ENCODE results near the gene HES1. TPM values are rescaled to one million over a fixed set of nuclear protein-coding genes. Genes with fewer than 3 reads are reported as not detected.

The HES1 gene
- total and polyA plus RNA-seq, 7 donors: 6.5 to 33.3 (median 10.9) TPM

DNA sequence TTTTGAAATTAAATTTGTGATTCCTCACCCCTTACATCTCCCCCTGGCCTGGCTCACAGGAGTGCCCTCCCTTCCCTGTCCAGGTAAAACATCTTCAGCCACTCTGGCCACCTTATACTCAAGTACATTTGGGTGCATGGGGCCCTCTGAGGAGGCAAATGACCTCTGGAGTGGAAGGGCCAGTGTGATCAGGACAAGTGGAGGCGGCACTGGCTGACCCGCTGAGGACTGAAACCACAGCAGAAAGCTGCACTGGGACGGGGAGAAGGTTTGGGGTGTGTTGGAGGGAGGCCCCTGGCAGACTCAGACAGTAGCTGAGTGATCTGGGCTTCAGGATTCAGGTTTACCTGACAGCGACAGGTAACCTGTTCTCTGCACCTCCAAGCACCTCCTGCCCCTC is 24.2 kb downstream of the HES1 start:
- WGBS, 3 donors: 90 to 95% (median 94%) methylated on average over 4 of the region's 4 CpGs
- intact Hi-C loops (cut with DNase I): no loop called here
- H3K27ac ChIP-seq: no peak overlapping the region
- H3K36me3 ChIP-seq (ENCODE audit: insufficient read depth in 1 of 2, low read depth in 1 of 2): no peaks in the 10 kb centered on the region
- TF ChIP-seq, protein P1, sequence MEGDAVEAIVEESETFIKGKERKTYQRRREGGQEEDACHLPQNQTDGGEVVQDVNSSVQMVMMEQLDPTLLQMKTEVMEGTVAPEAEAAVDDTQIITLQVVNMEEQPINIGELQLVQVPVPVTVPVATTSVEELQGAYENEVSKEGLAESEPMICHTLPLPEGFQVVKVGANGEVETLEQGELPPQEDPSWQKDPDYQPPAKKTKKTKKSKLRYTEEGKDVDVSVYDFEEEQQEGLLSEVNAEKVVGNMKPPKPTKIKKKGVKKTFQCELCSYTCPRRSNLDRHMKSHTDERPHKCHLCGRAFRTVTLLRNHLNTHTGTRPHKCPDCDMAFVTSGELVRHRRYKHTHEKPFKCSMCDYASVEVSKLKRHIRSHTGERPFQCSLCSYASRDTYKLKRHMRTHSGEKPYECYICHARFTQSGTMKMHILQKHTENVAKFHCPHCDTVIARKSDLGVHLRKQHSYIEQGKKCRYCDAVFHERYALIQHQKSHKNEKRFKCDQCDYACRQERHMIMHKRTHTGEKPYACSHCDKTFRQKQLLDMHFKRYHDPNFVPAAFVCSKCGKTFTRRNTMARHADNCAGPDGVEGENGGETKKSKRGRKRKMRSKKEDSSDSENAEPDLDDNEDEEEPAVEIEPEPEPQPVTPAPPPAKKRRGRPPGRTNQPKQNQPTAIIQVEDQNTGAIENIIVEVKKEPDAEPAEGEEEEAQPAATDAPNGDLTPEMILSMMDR (IDR thresholded peaks at IDR 0.05): no peak
- no peaks in the 10 kb centered on the region for H3K9me3 ChIP-seq
- no peaks in the 10 kb centered on the region for H3K4me1 ChIP-seq
- H3K27me3 ChIP-seq (ENCODE audit: insufficient read depth in 3 of 3, low read length in 2 of 3): no peaks in the 10 kb centered on the region
- DNase-seq (no peak), ATAC-seq (no peak)
- H3K4me3 ChIP-seq: no peak overlapping the region

DNA sequence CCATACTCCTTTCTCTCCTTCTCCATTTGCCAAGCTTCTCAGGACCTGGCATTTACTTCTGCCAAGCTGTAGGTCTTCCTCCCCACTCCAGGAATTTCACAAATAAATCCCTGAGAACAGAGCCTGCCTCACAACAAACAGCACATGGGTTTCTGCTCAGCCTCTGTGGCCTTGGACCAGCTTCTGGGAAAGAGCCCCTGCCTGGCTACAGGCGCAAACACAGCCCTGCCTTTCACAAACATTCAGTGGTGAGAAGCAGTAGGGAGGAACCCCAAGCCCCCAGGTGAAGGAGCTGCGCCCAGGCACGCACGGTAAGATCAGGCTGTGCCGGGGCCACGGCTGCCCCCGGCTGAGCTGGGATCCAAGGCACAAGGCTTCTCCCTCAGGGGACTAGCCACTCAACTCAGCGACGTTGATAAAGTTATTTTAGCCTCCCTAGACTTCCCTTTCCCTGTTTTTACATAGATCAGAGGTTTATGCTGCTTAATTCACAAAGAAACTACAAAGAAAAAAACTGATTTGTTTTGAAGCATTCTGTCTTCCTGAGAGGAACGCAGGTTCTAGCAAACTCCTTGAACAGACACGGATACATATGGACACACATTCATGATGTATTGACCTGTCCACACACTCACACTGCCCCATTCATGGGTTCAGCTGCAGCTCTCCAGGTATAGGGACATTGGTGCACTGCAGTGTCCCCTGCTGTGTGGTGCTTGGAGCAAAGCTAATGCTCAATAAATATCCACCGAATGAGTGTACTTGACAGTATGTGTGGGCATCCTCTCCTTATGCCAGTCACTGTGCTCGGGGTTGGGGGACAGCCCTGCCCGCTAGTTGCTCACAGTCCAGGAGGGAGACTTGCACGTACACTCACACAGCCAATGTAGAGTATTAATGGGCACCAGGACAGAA is 25.4 kb downstream of the HES1 start:
- no peak overlapping the region for H3K27ac ChIP-seq
- 77 to 81% (median 78%) methylated on average over 15 of the region's 15 CpGs for WGBS, 3 donors
- H3K36me3 ChIP-seq (ENCODE audit: insufficient read depth in 1 of 2, low read depth in 1 of 2): no peaks in the 10 kb centered on the region
- H3K27me3 ChIP-seq (ENCODE audit: insufficient read depth in 3 of 3, low read length in 2 of 3): no peaks in the 10 kb centered on the region
- no peaks in the 10 kb centered on the region for H3K9me3 ChIP-seq
- no peak for DNase-seq
- ATAC-seq: no peak
- no peaks in the 10 kb centered on the region for H3K4me1 ChIP-seq
- TF ChIP-seq, protein P1 (IDR thresholded peaks at IDR 0.05): no peak
- intact Hi-C loops (cut with DNase I): no loop called here
- no peak overlapping the region for H3K4me3 ChIP-seq

DNA sequence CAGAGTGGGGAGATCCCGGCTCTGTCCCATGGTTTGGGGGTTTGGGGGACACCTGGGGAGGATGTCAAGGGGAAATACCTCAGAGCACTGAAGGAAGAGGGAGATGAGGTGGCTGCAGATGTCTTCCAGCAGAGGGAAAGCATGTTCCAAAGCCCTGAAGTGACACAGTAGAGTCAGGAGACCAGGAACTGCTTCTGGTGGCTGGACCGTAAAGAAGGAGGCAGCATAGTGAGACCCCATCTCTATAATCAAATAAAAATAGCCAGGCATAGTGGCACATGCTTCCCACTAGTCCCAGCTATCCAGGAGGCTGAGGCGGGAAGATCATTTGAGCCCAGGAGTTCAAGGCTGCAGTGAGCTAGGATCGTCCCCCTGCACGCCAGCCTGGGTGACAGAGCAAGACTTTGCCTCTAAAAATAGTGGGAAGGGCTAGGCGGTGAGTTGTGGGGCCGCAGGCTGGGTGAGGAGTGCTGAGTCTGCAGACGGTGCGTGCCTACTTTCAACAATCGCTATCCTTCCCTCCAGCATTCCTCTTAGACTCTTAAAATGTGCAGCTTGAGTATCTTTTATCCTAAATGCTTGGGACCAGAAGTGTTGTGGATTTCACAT is 26.2 kb downstream of the HES1 start:
- no peak overlapping the region for H3K27ac ChIP-seq
- intact Hi-C loops (cut with DNase I): no loop called here
- ATAC-seq (no peak), DNase-seq (no peak)
- no peaks in the 10 kb centered on the region for H3K36me3 ChIP-seq (ENCODE audit: insufficient read depth in 1 of 2, low read depth in 1 of 2)
- WGBS, 3 donors: 82 to 89% (median 86%) methylated on average over 10 of the region's 10 CpGs
- H3K4me3 ChIP-seq: no peak overlapping the region
- TF ChIP-seq, protein P1 (IDR thresholded peaks at IDR 0.05): no peak
- no peaks in the 10 kb centered on the region for H3K4me1 ChIP-seq
- H3K27me3 ChIP-seq (ENCODE audit: insufficient read depth in 3 of 3, low read length in 2 of 3): no peaks in the 10 kb centered on the region
- no peaks in the 10 kb centered on the region for H3K9me3 ChIP-seq

DNA sequence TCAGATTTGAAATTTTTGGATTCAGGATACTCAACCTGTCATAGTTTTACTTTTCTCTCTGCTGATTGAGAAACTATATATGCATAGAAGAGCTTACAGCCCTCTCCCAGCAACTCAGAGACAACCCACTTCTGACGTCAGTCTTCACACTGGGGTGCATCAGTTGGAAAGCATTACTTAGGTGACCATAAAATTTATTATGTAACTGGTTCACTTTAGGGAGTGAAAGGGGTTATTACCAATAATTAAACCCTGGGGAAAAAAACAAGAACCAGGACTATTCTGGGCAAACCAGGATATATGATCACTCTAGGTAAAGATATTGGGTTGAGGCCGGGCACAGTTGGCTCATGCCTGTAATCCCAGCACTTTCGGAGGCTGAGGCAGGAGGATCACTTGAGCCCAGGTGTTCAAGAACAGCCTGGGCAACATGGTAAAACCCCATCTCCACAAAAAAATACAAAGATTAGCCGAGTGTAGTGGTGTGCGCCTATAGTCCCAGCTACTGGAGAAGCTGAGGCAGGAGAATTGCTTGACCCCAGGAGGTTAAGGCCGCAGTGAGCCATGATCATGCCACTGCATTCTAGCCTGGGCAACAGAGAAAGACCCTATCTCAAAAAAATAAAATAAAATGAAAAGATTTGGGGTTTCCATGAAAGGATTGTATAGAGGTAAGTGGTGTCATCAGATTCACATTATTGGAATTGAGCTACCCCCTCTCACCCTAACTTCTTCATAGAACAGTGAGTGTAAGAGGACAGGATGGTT is 27.1 kb downstream of the HES1 start:
- WGBS, 3 donors: 93 to 97% (median 96%) methylated on average over 6 of the region's 6 CpGs
- H3K27me3 ChIP-seq (ENCODE audit: insufficient read depth in 3 of 3, low read length in 2 of 3): no peaks in the 10 kb centered on the region
- no peaks in the 10 kb centered on the region for H3K4me1 ChIP-seq
- no peaks in the 10 kb centered on the region for H3K36me3 ChIP-seq (ENCODE audit: insufficient read depth in 1 of 2, low read depth in 1 of 2)
- ATAC-seq: no peak
- TF ChIP-seq, protein P1 (IDR thresholded peaks at IDR 0.05): no peak
- H3K9me3 ChIP-seq: no peaks in the 10 kb centered on the region
- H3K4me3 ChIP-seq: no peak overlapping the region
- H3K27ac ChIP-seq: no peak overlapping the region
- intact Hi-C loops (cut with DNase I): no loop called here
- DNase-seq: no peak
